Nephron (organoid): ENCODE results near the gene DNAJB9.

Experiments
- H3K27ac Mint-ChIP-seq, 3 experiments: 2 replicates each; pipeline ENCODE4 v1.8.0; 2020; ENCODE audit warnings: mixed read lengths in 3 of 3, mild to moderate bottlenecking in 2 of 3, moderate library complexity in 1 of 3
- H3K27me3 Mint-ChIP-seq: 2 replicates; pipeline ENCODE4 v1.8.0; 2021; ENCODE audit warnings: low read depth, mild to moderate bottlenecking, moderate library complexity, mixed read lengths
- H3K36me3 Mint-ChIP-seq: 2 replicates; pipeline ENCODE4 v1.8.0; 2020; ENCODE audit warnings: low read depth, mixed read lengths
- H3K4me1 Mint-ChIP-seq: 2 replicates; pipeline ENCODE4 v1.8.0; 2020; ENCODE audit warnings: mixed read lengths
- H3K4me3 Mint-ChIP-seq, 3 experiments: 2 replicates each; pipeline ENCODE4 v1.8.0; 2020; ENCODE audit warnings: mild to moderate bottlenecking in 3 of 3, mixed read lengths in 3 of 3, moderate library complexity in 2 of 3
- H3K9me3 Mint-ChIP-seq: 2 replicates; pipeline ENCODE4 v1.8.0; 2020; ENCODE audit warnings: mixed read lengths
- CTCF ChIP-seq, 3 experiments: fragments of 200-600 bp; sonication (generic); IDR thresholded peaks; one replicate each; pipeline ENCODE4 v1.5.0; 2021; ENCODE audit warnings: antibody characterized with exemption in 3 of 3; ENCODE audit not compliant: unreplicated experiment in 3 of 3

The DNAJB9 gene

GRCh38 chr7:108623220-108623619, 53.5 kb downstream of the DNAJB9 start:
- TF ChIP-seq CTCF (IDR thresholded peaks at IDR 0.05; ENCODE audit: unreplicated experiment in 3 of 3): no peak
- Mint-ChIP-seq H3K4me1 (no peaks in the 10 kb centered on the region), H3K27me3 (no peaks in the 10 kb centered on the region), H3K27ac (no peak overlapping the region), H3K36me3 (no peaks in the 10 kb centered on the region), H3K4me3 (no peak overlapping the region), H3K9me3 (no peaks in the 10 kb centered on the region)
